K562 (cell line): ENCODE measurements around the gene GPR32. TPM values are rescaled to one million over a fixed set of nuclear protein-coding genes. Genes with fewer than 3 reads are reported as not detected.

ENCODE experiments used
- CCAR2 ChIP-seq: fragments of 200-400 bp; formaldehyde crosslinking; IDR thresholded peaks from 2 replicates; pipeline ENCODE4 v1.6.1; 2017; ENCODE audit warnings: mild to moderate bottlenecking, low read depth, low read length
- CREB3 ChIP-seq: fragments of 450-650 bp; conservative IDR thresholded peaks from 2 replicates; pipeline ENCODE4 v1.6.1; 2016; ENCODE audit warnings: missing genetic modification characterization, low read depth, mild to moderate bottlenecking, missing compliant biosample characterization, moderate library complexity
- DEAF1 ChIP-seq: fragments of 450-650 bp; formaldehyde crosslinking; IDR thresholded peaks from 2 replicates; pipeline ENCODE4 v1.4.0; 2020; ENCODE audit warnings: mild to moderate bottlenecking, moderate library complexity
- EGR1 ChIP-seq: fragments of 450-650 bp; conservative IDR thresholded peaks from 2 replicates; pipeline ENCODE4 v1.6.1; 2017; ENCODE audit warnings: mild to moderate bottlenecking
- MBD1 ChIP-seq: fragments of 250-450 bp; sonication (Bioruptor Pico); IDR thresholded peaks from 2 replicates; pipeline ENCODE4 v1.8.0; 2022; ENCODE audit warnings: inconsistent platforms
- NR4A1 ChIP-seq, 2 experiments: fragments of 250-450 bp in 1 of 2; fragments of 450-650 bp in 1 of 2; sonication (Bioruptor Pico) in 1 of 2; IDR thresholded peaks; 2 replicates each; pipeline versions ENCODE4 v1.4.0 to v1.6.1; 2016 to 2020; ENCODE audit warnings: mild to moderate bottlenecking in 2 of 2, missing compliant biosample characterization in 1 of 2, missing genetic modification characterization in 1 of 2, moderate library complexity in 1 of 2
- RBBP5 ChIP-seq: fragments of 200-600 bp; sonication (generic); IDR thresholded peaks from 2 replicates; pipeline ENCODE4 v1.6.1; 2012; ENCODE audit warnings: borderline replicate concordance, mild to moderate bottlenecking, low read length, control low read depth, inconsistent platforms; ENCODE audit not compliant: insufficient read depth, poor library complexity, severe bottlenecking
- SIN3A ChIP-seq, 2 experiments: fragments of 150-350 bp in 1 of 2; IDR thresholded peaks; 2 replicates each; pipeline ENCODE4 v1.6.1; 2011 to 2016; ENCODE audit warnings: borderline replicate concordance in 2 of 2, low read depth in 2 of 2, low read length in 2 of 2, mild to moderate bottlenecking in 2 of 2, moderate library complexity in 2 of 2; ENCODE audit not compliant: control insufficient read depth in 1 of 2
- SPI1 ChIP-seq: IDR thresholded peaks from 2 replicates; pipeline ENCODE4 v1.6.1; 2011; ENCODE audit warnings: low read depth, low read length, control low read depth, borderline replicate concordance
- TCF15 ChIP-seq: fragments of 250-450 bp; sonication (Bioruptor Pico); IDR thresholded peaks from 2 replicates; pipeline ENCODE4 v1.8.0; 2022; ENCODE audit warnings: moderate library complexity, mild to moderate bottlenecking, inconsistent platforms
- TFAP4 ChIP-seq: sonication (generic); formaldehyde crosslinking; IDR thresholded peaks from 2 replicates; pipeline ENCODE4 v1.8.0; 2022; ENCODE audit warnings: missing genetic modification reagents, mild to moderate bottlenecking, moderate library complexity, borderline replicate concordance
- ZBTB2 ChIP-seq: fragments of 450-650 bp; IDR thresholded peaks from 2 replicates; pipeline ENCODE4 v1.6.1; 2016; ENCODE audit warnings: antibody characterized with exemption
- ZNF398 ChIP-seq: fragments of 250-450 bp; sonication (Bioruptor Pico); IDR thresholded peaks from 2 replicates; pipeline ENCODE4 v1.8.0; 2021; ENCODE audit warnings: moderate library complexity, mild to moderate bottlenecking, inconsistent platforms
- ZNF77 ChIP-seq: fragments of 250-450 bp; sonication (Bioruptor Pico); IDR thresholded peaks from 2 replicates; pipeline ENCODE4 v1.5.0; 2020
- polyA plus RNA-seq, 8 experiments: library from polyadenylated mRNA; depleted of rRNA in 4 of 8; stranded (reverse) in 5 of 8; unstranded in 3 of 8; fragments of >200 nt; fragmentation: Nextera tagmentation in 2 of 8; fragmentation: Illumina TruSeq in 1 of 8; extraction: Ambion mirVana in 2 of 8; extraction: Trizol in 1 of 8; gene quantifications; 2 replicates each; pipeline versions ENCODE4 v1.2.1 to v1.2.3, GENCODE V29; 2011 to 2014; ENCODE audit warnings: inconsistent platforms in 1 of 8, missing spikeins in 1 of 8
- total RNA-seq, 7 experiments: library from RNA; depleted of rRNA in 6 of 7; stranded (reverse); fragments of >200 nt in 6 of 7; fragmentation: Illumina TruSeq in 2 of 7; extraction: Trizol in 2 of 7; gene quantifications; 2 replicates each; pipeline versions ENCODE4 v1.2.1 to v1.2.3, GENCODE V29; 2011 to 2021; ENCODE audit warnings: low replicate concordance in 1 of 7

Gene GPR32
- total and polyA plus RNA-seq, 9 of the 15 experiments (the other 6 are each of a cell fraction or from before 2014, with no cell fraction given): not detected

GRCh38 chr19:50728084-50728737, 42.1 kb upstream of the GPR32 start (continued):
- peak; percentile 92 for TF ChIP-seq TFAP4
- TF ChIP-seq SPI1: no peak
- TF ChIP-seq RBBP5: peak; percentile 84
- TF ChIP-seq ZBTB2: peak; percentile 29; the same call in 1 of the 2 replicates
- TF ChIP-seq CCAR2: no peak
- peak in 1 of 2 experiments; percentile 51; a peak in 1 of 4 replicates for TF ChIP-seq SIN3A (IDR thresholded peaks at IDR 0.05; ENCODE audit: borderline replicate concordance in 2 of 2, control insufficient read depth in 1 of 2, low read depth in 2 of 2, low read length in 2 of 2)
- TF ChIP-seq DEAF1 (CRISPR knock-in tag): no peak
- no peak for TF ChIP-seq ZNF398 (CRISPR knock-in tag)
- TF ChIP-seq TCF15 (CRISPR knock-in tag): no peak
- TF ChIP-seq CREB3 (tag): peak; percentile 56; the same call in 1 of the 2 replicates
- no peak for TF ChIP-seq ZNF77 (CRISPR knock-in tag)
- TF ChIP-seq EGR1: peak; percentile 86
- TF ChIP-seq MBD1 (CRISPR knock-in tag): no peak
- no peak for TF ChIP-seq NR4A1 (CRISPR knock-in tag; IDR thresholded peaks at IDR 0.05)
- TF ChIP-seq NR4A1 (tag; IDR thresholded peaks at IDR 0.05): no peak
